OCI-LY1 (cell line): ENCODE data around the gene LIPA.

Source experiments
- H2AFZ ChIP-seq: fragments of 200-600 bp; sonication (generic), shearing (Covaris generic); 2 replicates; pipeline ENCODE4 v1.6.0; 2014; ENCODE audit warnings: antibody characterized with exemption, mild to moderate bottlenecking, low read length
- H3F3A ChIP-seq: fragments of 200-600 bp; sonication (generic), shearing (Covaris generic); 2 replicates; pipeline ENCODE4 v1.6.0; 2014; ENCODE audit warnings: mild to moderate bottlenecking, antibody characterized with exemption, low read length, moderate library complexity; ENCODE audit not compliant: insufficient read depth
- H3K27ac ChIP-seq: fragments of 200-600 bp; sonication (generic); 2 replicates; pipeline ENCODE4 v1.5.1; 2014; ENCODE audit warnings: low read length, mixed run types, mild to moderate bottlenecking, low read depth; ENCODE audit not compliant: poor library complexity, severe bottlenecking
- H3K27me3 ChIP-seq: fragments of 200-600 bp; sonication (generic); 2 replicates; pipeline ENCODE4 v1.6.0; 2014; ENCODE audit warnings: antibody characterized with exemption, mild to moderate bottlenecking, low read length, moderate library complexity; ENCODE audit not compliant: insufficient read depth
- H3K36me3 ChIP-seq: fragments of 200-600 bp; sonication (generic); 2 replicates; pipeline ENCODE4 v1.6.1; 2014; ENCODE audit warnings: mild to moderate bottlenecking, antibody characterized with exemption, low read length, moderate library complexity, mixed read lengths; ENCODE audit not compliant: insufficient read depth
- H3K4me1 ChIP-seq: fragments of 200-600 bp; sonication (generic); 2 replicates; pipeline ENCODE4 v1.5.1; 2014; ENCODE audit warnings: mild to moderate bottlenecking, low read length, moderate library complexity; ENCODE audit not compliant: insufficient read depth, severe bottlenecking
- H3K4me2 ChIP-seq: fragments of 200-600 bp; sonication (generic), shearing (Covaris generic); 2 replicates; pipeline ENCODE4 v1.6.1; 2014; ENCODE audit warnings: low read length
- H3K4me3 ChIP-seq: fragments of 200-600 bp; sonication (generic); 2 replicates; pipeline ENCODE4 v1.5.1; 2014; ENCODE audit warnings: low read length, low read depth, mild to moderate bottlenecking, mixed read lengths; ENCODE audit not compliant: poor library complexity, severe bottlenecking
- H3K79me2 ChIP-seq: fragments of 200-600 bp; shearing (Covaris generic); 2 replicates; pipeline ENCODE4 v1.6.1; 2016; ENCODE audit warnings: mixed run types, low read length, mixed read lengths; ENCODE audit not compliant: insufficient read depth
- H3K9ac ChIP-seq: fragments of 200-600 bp; sonication (generic), shearing (Covaris generic); 2 replicates; pipeline ENCODE4 v1.6.1; 2014; ENCODE audit warnings: mild to moderate bottlenecking, low read length, mixed read lengths
- H3K9me2 ChIP-seq: fragments of 200-600 bp; sonication (generic), shearing (Covaris generic); 2 replicates; pipeline ENCODE4 v1.6.1; 2014; ENCODE audit warnings: low read depth, mild to moderate bottlenecking, low read length, mixed read lengths
- H3K9me3 ChIP-seq: fragments of 200-600 bp; shearing (Covaris generic); 2 replicates; pipeline ENCODE4 v1.6.1; 2014; ENCODE audit warnings: low read length, mixed read lengths
- H4K20me1 ChIP-seq: fragments of 200-600 bp; sonication (generic), shearing (Covaris generic); 2 replicates; pipeline ENCODE4 v1.6.0; 2016; ENCODE audit warnings: mild to moderate bottlenecking, low read length; ENCODE audit not compliant: insufficient read depth
- CTCF ChIP-seq: fragments of 200-600 bp; sonication (generic), shearing (Covaris generic); IDR thresholded peaks from 2 replicates; pipeline ENCODE4 v1.5.1; 2017; ENCODE audit warnings: mild to moderate bottlenecking, antibody characterized with exemption, low read length, moderate library complexity, mixed read lengths
- EZH2 ChIP-seq: fragments of 200-600 bp; sonication (generic), shearing (Covaris generic); IDR thresholded peaks from 2 replicates; pipeline ENCODE4 v1.8.0; 2017; ENCODE audit warnings: borderline replicate concordance, mixed run types, mild to moderate bottlenecking, antibody characterized with exemption, low read length, moderate library complexity, mixed read lengths

LIPA gene

DNA sequence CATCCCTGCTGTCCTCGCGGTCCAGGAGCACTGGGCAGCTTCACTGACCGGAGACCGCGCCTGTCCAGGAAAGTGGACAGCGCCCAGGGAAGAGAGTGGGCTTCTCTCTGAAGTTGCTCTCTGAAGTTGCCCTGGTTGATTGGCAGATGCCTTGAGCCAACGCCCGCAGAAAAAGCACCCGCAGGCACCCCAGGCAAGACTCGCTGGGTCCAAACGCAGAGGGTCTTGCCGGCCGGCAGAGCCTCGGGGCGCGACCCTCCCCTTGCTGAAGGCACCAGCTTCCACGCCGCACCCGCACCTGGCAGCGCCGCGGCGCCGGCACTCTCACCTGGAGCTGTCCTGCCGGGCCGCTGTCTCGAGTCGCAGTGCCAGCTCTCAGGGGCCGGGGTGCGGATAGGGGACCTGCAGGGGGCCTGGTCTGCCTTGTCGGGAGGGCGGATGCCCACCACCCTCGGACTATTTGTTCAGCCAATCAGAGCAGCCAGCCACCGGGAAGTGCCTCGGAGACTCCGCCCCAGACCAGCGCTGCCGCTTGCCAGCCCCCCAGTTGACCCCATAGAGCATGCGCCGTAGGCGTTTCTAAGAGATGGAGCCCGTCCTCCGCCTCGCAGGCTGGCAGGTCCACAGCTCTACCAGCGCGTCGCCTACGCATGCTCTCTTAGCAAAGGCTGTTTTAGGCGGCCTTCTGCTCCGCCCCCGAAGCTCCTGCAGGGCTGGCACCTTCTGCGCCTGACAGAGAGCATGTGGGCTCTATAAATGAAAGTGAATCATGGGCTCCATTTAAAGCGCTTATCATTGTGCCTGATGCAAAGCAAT is at the start of gene LIPA:
Gene LIPA, minus strand, starts transcription at position 367 of the 816 bp plus-strand sequence. CDS start 4,127 bp downstream, outside the sequence.
- TF ChIP-seq EZH2 (no peak), CTCF (no peak)
- H3K4me1 ChIP-seq: peaks cover 10% of the 10 kb centered on the region
- H3K4me3 ChIP-seq: peak within 1 kb of the TSS; percentile 91
- peak within 1 kb of the TSS; percentile 94 for H3K4me2 ChIP-seq
- no peaks in the 10 kb centered on the region for H3K9me2 ChIP-seq
- no peaks in the 10 kb centered on the region for H3K9me3 ChIP-seq
- no peak within 1 kb of the TSS for H3K27ac ChIP-seq
- no peak within 1 kb of the TSS for H2AFZ ChIP-seq
- peak within 1 kb of the TSS; percentile 80 for H3K9ac ChIP-seq
- no peaks in the 10 kb centered on the region for H3K36me3 ChIP-seq
- H3K79me2 ChIP-seq: no peaks in the 10 kb centered on the region
- no peaks in the 10 kb centered on the region for H3F3A ChIP-seq
- no peaks in the 10 kb centered on the region for H3K27me3 ChIP-seq
- H4K20me1 ChIP-seq: no peaks in the 10 kb centered on the region

DNA sequence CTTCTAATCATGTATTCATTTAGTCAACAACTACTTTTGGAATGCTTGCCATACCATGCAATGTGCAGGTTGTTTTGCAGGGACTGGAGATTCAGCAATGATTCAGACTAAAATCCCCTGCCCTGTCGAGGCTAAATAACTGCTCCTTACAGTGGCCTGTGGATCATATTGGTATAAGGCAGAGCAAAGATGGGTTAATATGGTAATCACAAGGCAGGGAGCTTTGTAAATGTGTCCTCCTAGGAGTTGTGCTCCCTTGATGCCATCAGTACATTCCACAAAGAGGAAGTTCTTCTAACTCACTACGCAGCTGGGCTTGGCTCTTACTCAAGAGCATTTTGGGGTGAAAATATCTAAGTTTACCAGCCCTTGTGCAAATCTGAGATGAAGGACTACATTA is 49.7 kb upstream of the LIPA start:
- no peak overlapping the region for H3K9ac ChIP-seq
- H3F3A ChIP-seq: no peaks in the 10 kb centered on the region
- no peak overlapping the region for H2AFZ ChIP-seq
- H3K9me2 ChIP-seq: no peaks in the 10 kb centered on the region
- H3K4me1 ChIP-seq: peaks cover 14% of the 10 kb centered on the region
- H3K27ac ChIP-seq: no peak overlapping the region
- no peak for TF ChIP-seq EZH2
- TF ChIP-seq CTCF: no peak
- H3K4me3 ChIP-seq: peak overlapping the region; percentile 37
- H3K4me2 ChIP-seq: peak overlapping the region; percentile 46
- no peaks in the 10 kb centered on the region for H3K9me3 ChIP-seq
- no peaks in the 10 kb centered on the region for H3K27me3 ChIP-seq
- H3K36me3 ChIP-seq: no peaks in the 10 kb centered on the region
- no peaks in the 10 kb centered on the region for H4K20me1 ChIP-seq
- no peaks in the 10 kb centered on the region for H3K79me2 ChIP-seq

- Histone ChIP-seq H3K79me2 (no peaks in the 10 kb centered on the region), H3K27me3 (no peaks in the 10 kb centered on the region), H3K27ac (no peak overlapping the region), H3K9ac (no peak overlapping the region), H3K4me3 (no peak overlapping the region), H3K4me2 (no peak overlapping the region), H3K4me1 (peaks cover 14% of the 10 kb centered on the region), H3F3A (no peaks in the 10 kb centered on the region), H3K9me2 (no peaks in the 10 kb centered on the region), H4K20me1 (no peaks in the 10 kb centered on the region), H3K36me3 (no peaks in the 10 kb centered on the region), H2AFZ (no peak overlapping the region), H3K9me3 (no peaks in the 10 kb centered on the region)
- TF ChIP-seq EZH2 (no peak), CTCF (no peak)
Measured at GRCh38 chr10:89299031-89299430, 47.5 kb upstream of the LIPA start.
